Activated T-helper 1 cell treated with anti-CD3 and anti-CD28 coated beads, Interleukin-12 subunit alpha, Interleukin-12 subunit beta, Interleukin-2, Interleukin-4 antibody, amounts not matched to agents 30 ng/mL and 10 ng/mL and 1 ng/mL, durations not matched to agents 14 hours and 24 hours and 36 hours (primary cell): ENCODE results near the gene ATP12A. TPM values are rescaled to one million over a fixed set of nuclear protein-coding genes. Genes with fewer than 3 reads are reported as not detected.

Experiments used
- DNase-seq: peaks from one replicate; pipeline ENCODE4 v3.0.0; 2021; ENCODE audit warnings: low spot score
- H3K27ac Mint-ChIP-seq: one replicate; pipeline ENCODE4 v1.8.0; 2021; ENCODE audit warnings: mild to moderate bottlenecking, mixed read lengths
- H3K27me3 Mint-ChIP-seq: one replicate; pipeline ENCODE4 v1.8.0; 2022; ENCODE audit warnings: mild to moderate bottlenecking, moderate library complexity, mixed read lengths; ENCODE audit not compliant: insufficient read depth
- H3K36me3 Mint-ChIP-seq: one replicate; pipeline ENCODE4 v1.8.0; 2021; ENCODE audit warnings: low read depth, mixed read lengths
- H3K4me1 Mint-ChIP-seq: one replicate; pipeline ENCODE4 v1.8.0; 2021; ENCODE audit warnings: low read depth, mixed read lengths
- H3K4me3 Mint-ChIP-seq: one replicate; pipeline ENCODE4 v1.8.0; 2021; ENCODE audit warnings: mild to moderate bottlenecking, moderate library complexity, mixed read lengths
- H3K9me3 Mint-ChIP-seq: one replicate; pipeline ENCODE4 v1.8.0; 2021; ENCODE audit warnings: mixed read lengths
- intact Hi-C: fragments of 100-400 bp; cut with micrococcal nuclease; formaldehyde crosslinking; loops from one replicate; pipeline ENCODE4 v1.15.1; 2024
- total RNA-seq: library from RNA; stranded (reverse); gene quantifications from 2 replicates; pipeline ENCODE4 v1.2.3, GENCODE V29; 2022

Gene ATP12A
- total RNA-seq, 1 donor from 2014 or later, result 0.16 TPM

GRCh38 chr13:24700539-24700938, 20.3 kb downstream of the ATP12A start:
- no peak overlapping the region for H3K4me3 Mint-ChIP-seq
- peaks cover 55% of the 10 kb centered on the region for H3K27me3 Mint-ChIP-seq
- H3K27ac Mint-ChIP-seq, result no peak overlapping the region
- intact Hi-C loops, result no loop called here
- DNase-seq, result no peak
- H3K36me3 Mint-ChIP-seq, result no peaks in the 10 kb centered on the region
- H3K9me3 Mint-ChIP-seq, result no peaks in the 10 kb centered on the region
- no peaks in the 10 kb centered on the region for H3K4me1 Mint-ChIP-seq

- Mint-ChIP-seq H3K9me3 (no peaks in the 10 kb centered on the region), H3K4me3 (no peak overlapping the region), H3K36me3 (no peaks in the 10 kb centered on the region), H3K4me1 (peaks cover 19% of the 10 kb centered on the region), H3K27ac (no peak overlapping the region), H3K27me3 (peaks cover 6% of the 10 kb centered on the region)
- DNase-seq, result no peak
- intact Hi-C loops, result no loop called here
These were observed 26.8 kb downstream of the ATP12A start for GRCh38 chr13:24706886-24707585.

GRCh38 chr13:24709186-24709913, 29.1 kb downstream of the ATP12A start:
- Mint-ChIP-seq H3K36me3 (no peaks in the 10 kb centered on the region), H3K27ac (peak overlapping the region; percentile 28), H3K4me3 (peak overlapping the region; percentile 47), H3K9me3 (no peaks in the 10 kb centered on the region), H3K4me1 (peaks cover 19% of the 10 kb centered on the region), H3K27me3 (peaks cover 4% of the 10 kb centered on the region)
- intact Hi-C loops, result loop anchor here (2.0 kb wide), 2 partner anchors 25 to 213 kb away; a partner anchor contains a TSS
- peak; percentile 66 for DNase-seq

- Mint-ChIP-seq H3K4me3 (no peak overlapping the region), H3K36me3 (no peaks in the 10 kb centered on the region), H3K4me1 (peaks cover 19% of the 10 kb centered on the region), H3K27me3 (peaks cover 13% of the 10 kb centered on the region), H3K27ac (no peak overlapping the region), H3K9me3 (no peaks in the 10 kb centered on the region)
- DNase-seq, result no peak
- intact Hi-C loops, result no loop called here
These were observed 32.8 kb downstream of the ATP12A start for GRCh38 chr13:24713022-24713421.

DNA sequence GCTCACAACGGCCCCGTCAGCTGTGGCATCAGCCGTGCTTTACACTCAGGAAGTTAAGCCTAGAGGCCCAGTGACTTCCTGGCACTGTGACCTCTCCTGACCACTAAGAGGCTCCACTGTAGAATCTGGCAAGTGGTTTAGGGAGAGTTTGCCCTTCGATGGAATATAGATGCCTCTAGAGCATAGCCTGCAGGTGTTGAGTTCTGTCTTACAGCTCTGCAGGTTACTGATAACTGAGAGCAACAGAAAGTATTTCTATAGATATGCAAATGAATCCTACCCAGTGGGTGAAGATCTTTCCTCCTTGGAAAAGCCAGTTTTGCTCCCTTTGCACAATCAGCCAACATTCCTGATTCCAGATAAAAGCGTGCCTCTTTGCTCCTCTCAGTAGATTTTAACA, 35.8 kb downstream of the ATP12A start:
- no peak for DNase-seq
- Mint-ChIP-seq H3K27ac (no peak overlapping the region), H3K36me3 (no peaks in the 10 kb centered on the region), H3K27me3 (peaks cover 17% of the 10 kb centered on the region), H3K9me3 (no peaks in the 10 kb centered on the region), H3K4me3 (no peak overlapping the region), H3K4me1 (no peaks in the 10 kb centered on the region)
- intact Hi-C loops, result no loop called here

GRCh38 chr13:24716446-24716845, 36.2 kb downstream of the ATP12A start:
- Mint-ChIP-seq H3K27ac (no peak overlapping the region), H3K36me3 (no peaks in the 10 kb centered on the region), H3K27me3 (peaks cover 17% of the 10 kb centered on the region), H3K9me3 (no peaks in the 10 kb centered on the region), H3K4me3 (no peak overlapping the region), H3K4me1 (no peaks in the 10 kb centered on the region)
- intact Hi-C loops, result no loop called here
- no peak for DNase-seq

- Mint-ChIP-seq H3K4me3 (no peak overlapping the region), H3K9me3 (no peaks in the 10 kb centered on the region), H3K27ac (no peak overlapping the region), H3K27me3 (peaks cover 21% of the 10 kb centered on the region), H3K4me1 (no peaks in the 10 kb centered on the region), H3K36me3 (no peaks in the 10 kb centered on the region)
- DNase-seq, result no peak
- intact Hi-C loops, result no loop called here
These were observed 37.0 kb downstream of the ATP12A start for GRCh38 chr13:24717217-24717616.

DNA sequence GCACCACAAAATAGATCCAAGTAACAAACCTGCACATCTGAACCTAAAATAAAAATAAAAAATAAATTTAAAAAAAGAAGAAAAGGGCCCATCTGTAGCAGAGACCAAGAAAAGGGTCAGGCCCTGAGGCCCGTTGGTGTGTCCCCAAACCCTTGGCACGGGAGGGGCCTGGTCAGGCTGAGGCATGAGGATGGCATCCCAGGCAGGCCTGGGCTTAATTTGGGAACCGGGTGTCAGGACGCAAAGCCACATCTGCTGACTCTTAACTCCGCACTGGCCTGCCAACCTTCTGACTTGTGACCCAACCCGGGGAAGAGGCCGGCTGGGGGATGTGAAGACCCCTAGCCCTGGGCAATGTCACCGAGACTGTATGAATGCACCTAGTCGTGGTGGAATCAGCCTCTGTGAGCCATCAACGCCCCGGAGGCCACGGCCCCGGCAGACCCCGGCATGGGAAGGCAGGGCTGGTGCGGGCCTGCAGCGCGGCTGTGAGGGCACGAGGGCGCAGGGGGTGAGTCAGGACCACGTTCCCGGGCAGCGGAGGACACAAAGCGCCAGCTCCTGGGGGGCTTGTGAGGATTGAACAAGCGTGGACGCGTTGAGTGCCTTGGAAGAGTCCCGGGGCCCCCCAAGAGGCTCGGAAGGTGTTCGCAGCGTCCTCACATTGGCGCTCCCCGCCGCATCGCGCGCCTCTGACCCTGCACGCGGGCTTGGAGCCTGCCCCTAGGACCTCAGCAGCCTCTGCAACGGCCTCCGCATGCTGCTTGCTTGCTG, 38.2 kb downstream of the ATP12A start:
- no peak overlapping the region for H3K4me3 Mint-ChIP-seq
- DNase-seq, result no peak
- intact Hi-C loops, result no loop called here

GRCh38 chr13:24719139-24719538, 38.9 kb downstream of the ATP12A start:
- Mint-ChIP-seq H3K27ac (no peak overlapping the region), H3K27me3 (peaks cover 24% of the 10 kb centered on the region)

More for the DNA sequence above, 38.2 kb downstream of the ATP12A start:
- no peak overlapping the region for H3K27ac Mint-ChIP-seq
- no peaks in the 10 kb centered on the region for H3K9me3 Mint-ChIP-seq
- H3K4me1 Mint-ChIP-seq, result no peaks in the 10 kb centered on the region
- peaks cover 21% of the 10 kb centered on the region for H3K27me3 Mint-ChIP-seq
- no peaks in the 10 kb centered on the region for H3K36me3 Mint-ChIP-seq

GRCh38 chr13:24723206-24723605, 43.0 kb downstream of the ATP12A start:
- Mint-ChIP-seq H3K4me3 (no peak overlapping the region), H3K4me1 (no peaks in the 10 kb centered on the region), H3K27ac (no peak overlapping the region), H3K36me3 (no peaks in the 10 kb centered on the region), H3K9me3 (no peaks in the 10 kb centered on the region), H3K27me3 (peaks cover 20% of the 10 kb centered on the region)
- no peak for DNase-seq
- intact Hi-C loops, result loop anchor here (10.0 kb wide), 1 partner anchor 118 kb away; no protein-coding TSS in a partner anchor

More at GRCh38 chr13:24719139-24719538, 38.9 kb downstream of the ATP12A start:
- no peak for DNase-seq
- intact Hi-C loops, result no loop called here
- Mint-ChIP-seq H3K4me1 (no peaks in the 10 kb centered on the region), H3K4me3 (no peak overlapping the region), H3K36me3 (no peaks in the 10 kb centered on the region), H3K9me3 (no peaks in the 10 kb centered on the region)

GRCh38 chr13:24724714-24725113, 44.5 kb downstream of the ATP12A start:
- Mint-ChIP-seq H3K4me1 (no peaks in the 10 kb centered on the region), H3K27ac (no peak overlapping the region), H3K4me3 (no peak overlapping the region), H3K9me3 (no peaks in the 10 kb centered on the region), H3K27me3 (peaks cover 20% of the 10 kb centered on the region), H3K36me3 (no peaks in the 10 kb centered on the region)
- intact Hi-C loops, result loop anchor here (10.0 kb wide), 1 partner anchor 120 kb away; no protein-coding TSS in a partner anchor
- no peak for DNase-seq

GRCh38 chr13:24725379-24725778, 45.2 kb downstream of the ATP12A start:
- no peak for DNase-seq
- Mint-ChIP-seq H3K27ac (no peak overlapping the region), H3K4me1 (no peaks in the 10 kb centered on the region), H3K9me3 (no peaks in the 10 kb centered on the region), H3K27me3 (peaks cover 16% of the 10 kb centered on the region), H3K4me3 (no peak overlapping the region), H3K36me3 (no peaks in the 10 kb centered on the region)
- intact Hi-C loops, result loop anchor here (10.0 kb wide), 1 partner anchor 121 kb away; no protein-coding TSS in a partner anchor
